22Rv1 (cell line): ENCODE results near the gene NCK2.

Source experiments
- H3K27ac ChIP-seq: fragments of 450-650 bp; 2 replicates; pipeline ENCODE4 v1.5.1; 2017
- ZFX ChIP-seq: fragments of 450-650 bp; IDR thresholded peaks from 2 replicates; pipeline ENCODE4 v1.6.1; 2017; ENCODE audit warnings: antibody characterized with exemption, borderline replicate concordance
- TF ChIP-seq, protein P1 (sequence below): fragments of 450-650 bp; IDR thresholded peaks from 2 replicates; pipeline ENCODE4 v1.5.1; 2017; ENCODE audit warnings: mild to moderate bottlenecking

The NCK2 gene

DNA sequence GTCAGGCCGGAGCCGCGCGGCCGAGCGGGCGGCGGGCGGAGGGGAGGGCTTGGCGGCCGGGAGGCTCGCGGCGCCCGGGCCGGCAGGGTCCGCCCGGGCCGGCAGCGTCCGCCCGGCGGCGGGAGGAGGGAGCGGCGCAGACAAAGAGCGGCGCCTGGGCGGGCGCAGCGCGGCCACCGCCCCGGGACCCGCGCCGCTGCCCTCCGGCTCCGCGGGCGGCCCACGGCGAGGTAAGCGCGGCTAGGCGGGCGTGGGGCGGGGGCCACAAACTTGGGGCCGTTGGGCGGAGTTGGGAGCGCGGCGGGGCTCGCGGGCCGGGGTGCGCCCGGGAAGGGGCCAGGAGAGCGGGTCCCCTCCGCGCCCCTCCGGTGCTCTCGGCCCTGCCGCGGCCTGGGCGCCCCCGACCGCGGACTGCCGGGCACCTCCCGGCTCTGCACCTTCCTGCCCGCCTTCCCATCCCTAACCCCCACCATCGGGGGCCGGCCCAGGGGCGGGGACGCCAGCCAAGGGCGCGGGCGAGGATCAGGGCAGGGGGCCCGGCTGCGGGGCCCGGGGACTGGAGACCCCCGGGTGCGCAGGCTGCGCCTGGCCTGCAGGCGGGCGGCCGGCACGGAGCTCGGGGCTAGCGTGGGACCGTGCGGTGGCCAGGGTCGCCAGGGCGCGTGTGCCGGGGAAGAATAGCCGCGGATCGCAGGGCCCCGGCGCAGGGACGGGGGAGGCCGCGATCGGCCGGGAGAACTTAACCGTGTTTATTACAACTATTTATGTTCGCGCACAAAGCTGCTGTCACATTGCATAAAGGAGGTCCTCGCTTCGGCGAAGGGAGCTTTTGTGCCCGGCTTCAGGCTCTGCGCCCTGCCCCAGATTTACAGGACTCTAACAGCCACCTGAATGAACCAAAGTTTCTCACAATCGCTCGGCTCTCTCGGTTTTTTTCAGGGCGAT, at the start of gene NCK2:
TSS of gene NCK2 (plus strand) at position 4 of the 945 bp plus-strand sequence. CDS start 110,152 bp downstream, outside the sequence.
- H3K27ac ChIP-seq = no peak within 1 kb of the TSS
- TF ChIP-seq, protein P1, sequence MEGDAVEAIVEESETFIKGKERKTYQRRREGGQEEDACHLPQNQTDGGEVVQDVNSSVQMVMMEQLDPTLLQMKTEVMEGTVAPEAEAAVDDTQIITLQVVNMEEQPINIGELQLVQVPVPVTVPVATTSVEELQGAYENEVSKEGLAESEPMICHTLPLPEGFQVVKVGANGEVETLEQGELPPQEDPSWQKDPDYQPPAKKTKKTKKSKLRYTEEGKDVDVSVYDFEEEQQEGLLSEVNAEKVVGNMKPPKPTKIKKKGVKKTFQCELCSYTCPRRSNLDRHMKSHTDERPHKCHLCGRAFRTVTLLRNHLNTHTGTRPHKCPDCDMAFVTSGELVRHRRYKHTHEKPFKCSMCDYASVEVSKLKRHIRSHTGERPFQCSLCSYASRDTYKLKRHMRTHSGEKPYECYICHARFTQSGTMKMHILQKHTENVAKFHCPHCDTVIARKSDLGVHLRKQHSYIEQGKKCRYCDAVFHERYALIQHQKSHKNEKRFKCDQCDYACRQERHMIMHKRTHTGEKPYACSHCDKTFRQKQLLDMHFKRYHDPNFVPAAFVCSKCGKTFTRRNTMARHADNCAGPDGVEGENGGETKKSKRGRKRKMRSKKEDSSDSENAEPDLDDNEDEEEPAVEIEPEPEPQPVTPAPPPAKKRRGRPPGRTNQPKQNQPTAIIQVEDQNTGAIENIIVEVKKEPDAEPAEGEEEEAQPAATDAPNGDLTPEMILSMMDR = no peak
- TF ChIP-seq ZFX = no peak

DNA sequence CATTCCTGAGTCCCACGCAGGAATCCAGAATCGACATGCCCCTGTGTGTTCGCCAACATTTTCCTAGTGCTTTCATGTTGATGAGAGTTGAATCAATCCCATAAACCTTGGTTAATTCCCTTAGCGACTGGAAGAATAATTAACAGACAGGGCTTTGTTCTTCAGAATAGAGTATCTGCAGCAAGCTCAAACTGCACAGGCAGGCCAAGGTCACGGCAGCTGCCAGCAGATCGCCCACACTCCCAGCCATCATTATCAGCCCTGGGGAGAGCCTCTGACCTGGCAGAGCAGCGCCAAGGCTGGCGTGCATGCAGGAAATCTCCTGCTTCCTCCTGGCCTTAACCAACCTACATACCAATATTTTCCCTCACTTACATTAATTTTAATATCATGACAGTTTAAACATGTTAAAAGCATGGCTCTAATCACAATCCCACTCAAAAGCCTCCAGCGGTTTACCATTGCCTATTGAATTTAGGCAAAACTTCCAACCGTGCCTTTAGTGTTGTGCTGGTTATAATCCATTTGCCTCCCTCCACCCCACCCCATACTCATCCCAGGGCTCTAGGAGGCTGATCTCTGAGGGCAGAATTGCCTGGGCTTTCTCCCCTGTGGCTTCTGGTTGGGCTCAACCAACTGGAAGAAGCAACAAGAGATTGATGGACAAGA, 46.8 kb upstream of the NCK2 start:
- TF ChIP-seq ZFX = no peak
- TF ChIP-seq, protein P1 = no peak
- no peak overlapping the region for H3K27ac ChIP-seq

DNA sequence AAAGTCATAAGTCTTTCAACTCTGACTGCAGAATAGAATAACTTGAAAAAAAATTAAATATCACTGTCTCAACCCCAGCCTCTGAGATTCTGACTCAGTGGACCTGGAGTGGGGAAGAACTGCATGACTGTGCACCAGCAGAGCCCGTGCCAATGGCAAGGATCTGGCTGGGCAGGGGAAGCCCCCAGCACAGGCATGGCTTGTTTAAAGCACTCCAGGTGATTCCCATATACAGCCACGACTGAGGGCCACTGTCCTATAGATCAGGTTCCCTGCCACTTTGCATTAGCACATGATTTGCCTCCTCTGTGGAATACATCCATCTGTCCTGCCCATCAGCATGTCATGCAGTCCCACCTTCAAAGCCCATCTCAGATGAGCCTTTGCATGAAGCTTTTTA, 45.9 kb upstream of the NCK2 start:
- TF ChIP-seq ZFX = no peak
- TF ChIP-seq, protein P1 = no peak
- H3K27ac ChIP-seq = no peak overlapping the region

DNA sequence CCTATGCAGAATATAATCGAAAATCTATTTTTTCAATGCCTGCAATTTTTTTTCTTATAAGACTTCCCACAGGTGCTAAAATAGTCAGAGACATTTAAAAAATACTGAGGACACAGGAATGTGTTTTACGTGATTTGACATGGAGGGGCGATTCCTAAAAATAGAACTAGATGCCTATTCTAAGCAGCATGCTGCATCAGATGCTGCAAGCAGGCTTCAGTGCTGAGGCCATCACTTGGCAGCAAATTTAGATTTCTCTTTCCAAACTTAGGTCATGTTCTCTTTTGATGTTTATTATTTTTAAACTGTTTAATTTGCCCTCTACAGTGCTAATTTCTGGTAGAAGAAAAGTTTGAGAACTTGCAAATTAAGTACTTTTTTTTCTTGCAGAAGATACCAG, 43.7 kb upstream of the NCK2 start:
- TF ChIP-seq, protein P1 = no peak
- TF ChIP-seq ZFX = no peak
- H3K27ac ChIP-seq = no peak overlapping the region

DNA sequence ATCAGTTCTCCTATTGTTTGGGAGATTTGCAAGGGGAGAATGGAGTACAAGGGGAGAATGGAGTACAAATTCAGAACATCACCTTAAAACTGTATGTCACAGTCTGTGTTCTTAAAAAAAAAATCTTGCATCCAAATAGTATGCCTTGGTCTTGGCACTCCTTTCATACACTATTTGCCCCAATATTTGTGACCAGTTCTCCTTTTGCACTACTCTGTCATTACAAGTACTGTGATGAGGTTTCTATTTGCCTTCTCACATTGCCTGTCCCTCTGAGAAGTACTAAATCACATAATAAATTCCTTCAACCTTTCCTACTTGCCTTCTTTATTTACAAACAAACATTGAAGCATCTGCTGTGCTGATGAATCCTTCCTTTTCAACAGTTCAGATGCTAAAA, 36.0 kb upstream of the NCK2 start:
- no peak overlapping the region for H3K27ac ChIP-seq
- TF ChIP-seq, protein P1 = no peak
- no peak for TF ChIP-seq ZFX

DNA sequence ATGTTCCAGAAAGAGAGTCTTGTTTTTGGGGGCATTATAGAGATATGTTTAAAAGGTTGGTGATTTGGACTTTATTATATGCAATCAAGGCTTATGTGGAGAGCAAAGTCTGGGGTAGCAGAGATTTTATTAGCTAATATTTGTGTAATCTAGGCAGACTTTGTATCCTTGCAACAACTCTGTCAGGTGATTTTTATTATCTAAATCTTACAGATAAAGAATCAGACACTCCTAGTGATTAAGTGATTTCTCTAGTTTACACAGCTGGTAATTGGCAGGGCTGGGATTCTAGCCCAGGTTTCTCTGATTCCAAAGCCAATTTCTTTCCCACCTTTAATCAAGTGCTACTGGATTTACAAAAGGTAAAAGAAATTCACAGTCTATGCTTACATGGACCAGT, 33.3 kb upstream of the NCK2 start:
- no peak overlapping the region for H3K27ac ChIP-seq

DNA sequence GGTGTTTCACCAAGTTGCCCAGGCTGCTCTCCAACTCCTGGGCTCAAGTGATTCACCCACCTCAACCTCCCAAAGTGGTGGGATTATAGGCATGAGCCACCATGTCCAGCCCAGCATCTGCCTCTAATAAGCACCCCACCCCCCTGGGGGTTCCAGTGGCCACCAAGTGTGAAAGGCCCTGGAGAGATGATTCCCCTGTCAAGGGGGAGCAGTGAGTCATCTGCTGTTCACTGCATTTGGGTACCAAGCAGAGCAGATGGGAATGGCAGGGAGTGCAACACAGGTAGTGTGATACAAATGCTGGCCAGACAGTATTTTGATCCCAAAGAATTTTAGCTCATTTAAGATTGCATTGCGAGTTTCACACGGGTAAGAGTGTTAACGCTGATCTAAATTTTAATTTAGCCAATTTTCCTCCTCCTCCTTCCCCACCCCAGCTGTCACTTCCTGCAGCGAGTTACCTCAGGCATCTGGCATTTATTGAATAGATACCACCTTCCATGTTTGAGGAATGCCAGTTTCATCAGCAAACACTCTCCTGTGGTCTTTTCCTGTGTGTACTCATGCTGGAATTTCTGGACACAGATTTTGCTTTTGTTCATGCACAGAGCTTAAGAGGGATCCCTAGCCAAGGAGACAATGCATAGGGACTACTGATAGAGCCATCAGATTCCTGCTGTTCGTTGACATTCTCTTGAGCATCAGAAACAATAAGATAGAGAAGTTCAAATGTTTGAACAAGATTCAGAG, 32.4 kb upstream of the NCK2 start:
- H3K27ac ChIP-seq = no peak overlapping the region
- TF ChIP-seq, protein P1 = no peak
- TF ChIP-seq ZFX = no peak

More for the DNA sequence above, 33.3 kb upstream of the NCK2 start:
- no peak for TF ChIP-seq ZFX
